ENCODE results near the gene DMD.

GRCh38 chrX:31110657-31111056 is 2100.7 kb downstream of the DMD start:
- TF ChIP-seq CTCF (IDR thresholded peaks at IDR 0.05) (no peak), EZH2 (IDR thresholded peaks at IDR 0.05) (no peak)

Data from neural progenitor cell (in vitro differentiated cells).